Hematopoietic multipotent progenitor cell (in vitro differentiated cells): ENCODE data around the gene NFKBIA. TPM values are rescaled to one million over a fixed set of nuclear protein-coding genes. Genes with fewer than 3 reads are reported as not detected.
"Not testable (repeated sequence)": the region's sequence is repeated elsewhere in the genome, so short reads cannot be mapped to it uniquely, and the experiment has no call there.

ENCODE experiments used
- DNase-seq, 3 donors: peaks; one replicate each; pipeline ENCODE4 v3.0.0-alpha.2; 2011 to 2015; ENCODE audit warnings: low read depth in 2 of 3, low spot score in 2 of 3
- total RNA-seq: library from RNA; depleted of rRNA; stranded (reverse); fragments of >200 nt; gene quantifications from one replicate; pipeline ENCODE4 v1.2.3, GENCODE V29; 2012

Gene NFKBIA
- total RNA-seq, 1 donor, result 866 TPM

- DNase-seq, result no peak
These were observed 5.0 kb upstream of the NFKBIA start for GRCh38 chr14:35409595-35409994.

GRCh38 chr14:35408026-35408425 lies 3.5 kb upstream of the NFKBIA start:
- DNase-seq, result no peak

GRCh38 chr14:35407306-35407630 lies 2.7 kb upstream of the NFKBIA start:
- no peak for DNase-seq

- peak in 2 of 3 donors; percentile 57 to 75 for DNase-seq
These were observed 2.2 kb upstream of the NFKBIA start for GRCh38 chr14:35406506-35407305.

- no peak for DNase-seq
These were observed 1.5 kb upstream of the NFKBIA start for GRCh38 chr14:35406090-35406489.

GRCh38 chr14:35405304-35405996 lies 901 bp upstream of the NFKBIA start:
- DNase-seq, result no peak

GRCh38 chr14:35403603-35404448 lies 723 bp downstream of the NFKBIA start:
- DNase-seq, result peak; percentile 88 to 94 (median 93)

- no peak for DNase-seq
These were observed 1.4 kb downstream of the NFKBIA start for GRCh38 chr14:35403114-35403602.

- DNase-seq, result no peak
These were observed 2.0 kb downstream of the NFKBIA start for GRCh38 chr14:35402323-35403113.

- DNase-seq, result no peak
These were observed 2.9 kb downstream of the NFKBIA start for GRCh38 chr14:35401422-35402265.

- peak in 1 of 3 donors; percentile 51 for DNase-seq
These were observed 3.7 kb downstream of the NFKBIA start for GRCh38 chr14:35400648-35401421.

GRCh38 chr14:35399083-35399937 lies 5.2 kb downstream of the NFKBIA start:
- DNase-seq, result no peak

GRCh38 chr14:35398071-35398584 lies 6.4 kb downstream of the NFKBIA start:
- DNase-seq, result peak in 1 of 3 donors; percentile 46

- not testable (repeated sequence) for DNase-seq
These were observed 7.9 kb downstream of the NFKBIA start for GRCh38 chr14:35396610-35397009.

GRCh38 chr14:35395283-35395682 lies 9.3 kb downstream of the NFKBIA start:
- DNase-seq, result no peak

GRCh38 chr14:35394326-35395013 lies 10.1 kb downstream of the NFKBIA start:
- no peak for DNase-seq

GRCh38 chr14:35393826-35394225 lies 10.7 kb downstream of the NFKBIA start:
- DNase-seq, result no peak
